ENCODE results near the gene BIRC5. TPM values are rescaled to one million over a fixed set of nuclear protein-coding genes. Genes with fewer than 3 reads are reported as not detected.

The BIRC5 gene
- total and polyA plus RNA-seq, 9 donors = 13.3 to 24.2 (median 19.2) TPM

DNA sequence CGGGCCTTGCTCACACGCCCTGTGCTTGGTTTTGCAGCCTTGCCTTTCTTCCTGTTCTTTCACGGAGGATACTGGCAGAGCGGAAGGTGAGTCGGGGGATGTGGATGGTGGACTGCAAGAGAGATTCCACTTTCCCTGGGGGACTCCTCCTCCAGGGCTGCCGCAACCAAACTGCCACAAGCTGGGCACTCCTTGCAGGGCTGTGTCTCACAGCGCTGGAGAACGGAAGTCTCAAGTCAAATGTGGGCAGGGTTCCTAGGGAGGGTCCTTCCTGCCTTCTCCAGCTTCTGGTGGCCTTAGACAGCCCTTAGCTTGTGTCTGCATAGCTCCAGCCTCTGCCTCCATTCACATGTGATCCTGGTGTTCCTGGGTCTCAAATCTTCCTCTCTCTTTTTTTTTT lies 11.4 kb upstream of the BIRC5 start:
- H3K27me3 ChIP-seq (ENCODE audit: control insufficient read depth, insufficient read depth, low read length) = no peaks in the 10 kb centered on the region
- no peak overlapping the region for H3K4me3 ChIP-seq (ENCODE audit: low read length)
- H3K9me3 ChIP-seq (replicated peaks; ENCODE audit: control insufficient read depth, low read depth, low read length) = no peaks in the 10 kb centered on the region
- no peak overlapping the region for H3K27ac ChIP-seq (ENCODE audit: low read length)
- 98% methylated on average over 8 of the region's 8 CpGs for WGBS (ENCODE audit: insufficient coverage)
- H3K4me1 ChIP-seq (ENCODE audit: control insufficient read depth, insufficient read depth, low read length) = no peaks in the 10 kb centered on the region
- H3K36me3 ChIP-seq (ENCODE audit: control insufficient read depth, insufficient read depth, low read length) = peaks cover 37% of the 10 kb centered on the region
- DNase-seq = no peak

GRCh38 chr17:78204387-78205123 lies 9.5 kb upstream of the BIRC5 start:
- H3K36me3 ChIP-seq (ENCODE audit: control insufficient read depth, insufficient read depth, low read length) = peaks cover 29% of the 10 kb centered on the region
- H3K4me3 ChIP-seq (ENCODE audit: low read length) = no peak overlapping the region
- 89% methylated on average over 20 of the region's 22 CpGs for WGBS (ENCODE audit: insufficient coverage)
- DNase-seq = no peak
- H3K27me3 ChIP-seq (ENCODE audit: control insufficient read depth, insufficient read depth, low read length) = no peaks in the 10 kb centered on the region
- H3K27ac ChIP-seq (ENCODE audit: low read length) = no peak overlapping the region
- H3K9me3 ChIP-seq (replicated peaks; ENCODE audit: control insufficient read depth, low read depth, low read length) = no peaks in the 10 kb centered on the region
- no peaks in the 10 kb centered on the region for H3K4me1 ChIP-seq (ENCODE audit: control insufficient read depth, insufficient read depth, low read length)

- no peaks in the 10 kb centered on the region for H3K4me1 ChIP-seq (ENCODE audit: control insufficient read depth, insufficient read depth, low read length)
- DNase-seq = no peak
- H3K27ac ChIP-seq (ENCODE audit: low read length) = no peak overlapping the region
- no peak overlapping the region for H3K4me3 ChIP-seq (ENCODE audit: low read length)
- no peaks in the 10 kb centered on the region for H3K9me3 ChIP-seq (replicated peaks; ENCODE audit: control insufficient read depth, low read depth, low read length)
- WGBS (ENCODE audit: insufficient coverage) = 90% methylated on average over 17 of the region's 17 CpGs
- peaks cover 29% of the 10 kb centered on the region for H3K36me3 ChIP-seq (ENCODE audit: control insufficient read depth, insufficient read depth, low read length)
- H3K27me3 ChIP-seq (ENCODE audit: control insufficient read depth, insufficient read depth, low read length) = no peaks in the 10 kb centered on the region
Observed at GRCh38 chr17:78205124-78205775, 8.8 kb upstream of the BIRC5 start.

DNA sequence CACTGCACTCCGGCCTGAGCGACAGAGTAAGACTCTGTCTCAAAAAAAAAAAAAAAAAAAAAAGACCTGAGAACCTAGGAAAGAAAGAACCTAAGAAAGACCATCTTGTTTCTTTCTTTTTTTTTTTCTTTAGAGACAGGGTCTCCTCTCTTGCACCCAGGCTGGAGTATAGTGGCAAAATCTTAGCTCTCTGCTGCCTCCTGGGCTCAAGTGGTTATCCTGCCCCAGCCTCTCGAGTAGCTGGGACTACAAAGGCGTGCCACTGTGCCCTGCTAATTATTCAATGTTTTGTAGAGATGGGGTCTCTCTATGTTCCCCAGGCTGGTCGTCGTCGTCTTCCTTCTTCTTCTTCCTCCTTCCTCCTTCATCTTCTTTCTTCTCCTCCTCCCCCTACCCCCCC lies 7.8 kb upstream of the BIRC5 start:
- Histone ChIP-seq H3K27me3 (ENCODE audit: control insufficient read depth, insufficient read depth, low read length) (no peaks in the 10 kb centered on the region), H3K9me3 (replicated peaks; ENCODE audit: control insufficient read depth, low read depth, low read length) (no peaks in the 10 kb centered on the region), H3K4me3 (ENCODE audit: low read length) (no peak overlapping the region), H3K36me3 (ENCODE audit: control insufficient read depth, insufficient read depth, low read length) (peaks cover 29% of the 10 kb centered on the region), H3K27ac (ENCODE audit: low read length) (no peak overlapping the region), H3K4me1 (ENCODE audit: control insufficient read depth, insufficient read depth, low read length) (peaks cover 2% of the 10 kb centered on the region)
- no peak for DNase-seq
- 79% methylated on average over 3 of the region's 7 CpGs for WGBS (ENCODE audit: insufficient coverage)

DNA sequence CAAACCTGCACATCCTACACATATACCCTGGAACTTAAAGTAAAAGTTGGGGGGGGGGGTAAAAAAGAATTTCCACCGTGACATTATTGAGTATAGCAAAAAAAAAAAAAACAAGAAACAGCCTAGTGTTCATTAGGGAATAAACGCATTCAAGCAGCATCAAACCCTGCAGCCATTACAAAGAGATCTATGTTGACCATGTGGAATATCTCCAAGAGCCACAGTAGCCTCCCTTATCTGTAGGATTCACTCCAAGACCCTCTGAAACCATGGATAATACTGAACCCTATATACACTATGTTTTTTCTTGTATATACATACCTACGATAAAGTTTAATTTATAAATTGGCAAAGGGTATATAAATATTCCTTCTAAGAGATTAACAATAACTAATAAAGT lies 5.6 kb upstream of the BIRC5 start:
- DNase-seq = no peak
- Histone ChIP-seq H3K27me3 (ENCODE audit: control insufficient read depth, insufficient read depth, low read length) (no peaks in the 10 kb centered on the region), H3K36me3 (ENCODE audit: control insufficient read depth, insufficient read depth, low read length) (peaks cover 22% of the 10 kb centered on the region), H3K4me3 (ENCODE audit: low read length) (no peak overlapping the region), H3K9me3 (replicated peaks; ENCODE audit: control insufficient read depth, low read depth, low read length) (no peaks in the 10 kb centered on the region), H3K4me1 (ENCODE audit: control insufficient read depth, insufficient read depth, low read length) (peaks cover 2% of the 10 kb centered on the region), H3K27ac (ENCODE audit: low read length) (no peak overlapping the region)
- WGBS (ENCODE audit: insufficient coverage) = 80% methylated on average over 1 of the region's 3 CpGs

- peaks cover 9% of the 10 kb centered on the region for H3K4me1 ChIP-seq (ENCODE audit: control insufficient read depth, insufficient read depth, low read length)
- no peak for DNase-seq
- no peaks in the 10 kb centered on the region for H3K27me3 ChIP-seq (ENCODE audit: control insufficient read depth, insufficient read depth, low read length)
- no peak overlapping the region for H3K4me3 ChIP-seq (ENCODE audit: low read length)
- H3K36me3 ChIP-seq (ENCODE audit: control insufficient read depth, insufficient read depth, low read length) = peaks cover 10% of the 10 kb centered on the region
- 84% methylated on average over 6 of the region's 10 CpGs for WGBS (ENCODE audit: insufficient coverage)
- no peak overlapping the region for H3K27ac ChIP-seq (ENCODE audit: low read length)
- H3K9me3 ChIP-seq (replicated peaks; ENCODE audit: control insufficient read depth, low read depth, low read length) = no peaks in the 10 kb centered on the region
Observed at GRCh38 chr17:78210111-78210510, 3.9 kb upstream of the BIRC5 start.

DNA sequence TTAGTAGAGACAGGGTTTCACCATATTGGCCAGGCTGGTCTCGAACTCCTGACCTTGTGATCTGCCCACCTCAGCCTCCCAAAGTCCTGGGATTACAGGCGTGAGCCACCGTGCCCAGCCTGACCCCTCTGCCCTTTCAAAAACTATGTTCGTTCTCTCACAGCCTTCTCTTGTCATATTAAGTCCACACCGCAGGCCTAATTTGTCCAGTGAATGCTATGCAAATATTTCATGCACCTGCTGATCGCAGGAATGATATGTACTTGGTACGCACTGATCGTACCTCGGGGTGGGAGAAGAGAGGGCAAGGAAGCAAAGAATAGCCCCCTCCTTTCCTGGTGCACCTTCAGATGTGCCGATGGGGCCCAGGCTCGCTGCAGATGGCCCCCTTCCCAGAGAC lies 3.0 kb upstream of the BIRC5 start:
- Histone ChIP-seq H3K27ac (ENCODE audit: low read length) (no peak overlapping the region), H3K36me3 (ENCODE audit: control insufficient read depth, insufficient read depth, low read length) (peaks cover 5% of the 10 kb centered on the region), H3K4me1 (ENCODE audit: control insufficient read depth, insufficient read depth, low read length) (peaks cover 9% of the 10 kb centered on the region), H3K27me3 (ENCODE audit: control insufficient read depth, insufficient read depth, low read length) (no peaks in the 10 kb centered on the region), H3K4me3 (ENCODE audit: low read length) (no peak overlapping the region), H3K9me3 (replicated peaks; ENCODE audit: control insufficient read depth, low read depth, low read length) (no peaks in the 10 kb centered on the region)
- 63% methylated on average over 8 of the region's 11 CpGs for WGBS (ENCODE audit: insufficient coverage)
- no peak for DNase-seq

GRCh38 chr17:78214706-78215061 lies 631 bp downstream of the BIRC5 start:
- Histone ChIP-seq H3K27ac (ENCODE audit: low read length) (no peak overlapping the region), H3K36me3 (ENCODE audit: control insufficient read depth, insufficient read depth, low read length) (peaks cover 4% of the 10 kb centered on the region), H3K4me3 (ENCODE audit: low read length) (peak overlapping the region; percentile 71), H3K27me3 (ENCODE audit: control insufficient read depth, insufficient read depth, low read length) (no peaks in the 10 kb centered on the region), H3K4me1 (ENCODE audit: control insufficient read depth, insufficient read depth, low read length) (peaks cover 13% of the 10 kb centered on the region), H3K9me3 (replicated peaks; ENCODE audit: control insufficient read depth, low read depth, low read length) (no peaks in the 10 kb centered on the region)
- WGBS (ENCODE audit: insufficient coverage) = 10% methylated on average over 2 of the region's 5 CpGs
- no peak for DNase-seq

DNA sequence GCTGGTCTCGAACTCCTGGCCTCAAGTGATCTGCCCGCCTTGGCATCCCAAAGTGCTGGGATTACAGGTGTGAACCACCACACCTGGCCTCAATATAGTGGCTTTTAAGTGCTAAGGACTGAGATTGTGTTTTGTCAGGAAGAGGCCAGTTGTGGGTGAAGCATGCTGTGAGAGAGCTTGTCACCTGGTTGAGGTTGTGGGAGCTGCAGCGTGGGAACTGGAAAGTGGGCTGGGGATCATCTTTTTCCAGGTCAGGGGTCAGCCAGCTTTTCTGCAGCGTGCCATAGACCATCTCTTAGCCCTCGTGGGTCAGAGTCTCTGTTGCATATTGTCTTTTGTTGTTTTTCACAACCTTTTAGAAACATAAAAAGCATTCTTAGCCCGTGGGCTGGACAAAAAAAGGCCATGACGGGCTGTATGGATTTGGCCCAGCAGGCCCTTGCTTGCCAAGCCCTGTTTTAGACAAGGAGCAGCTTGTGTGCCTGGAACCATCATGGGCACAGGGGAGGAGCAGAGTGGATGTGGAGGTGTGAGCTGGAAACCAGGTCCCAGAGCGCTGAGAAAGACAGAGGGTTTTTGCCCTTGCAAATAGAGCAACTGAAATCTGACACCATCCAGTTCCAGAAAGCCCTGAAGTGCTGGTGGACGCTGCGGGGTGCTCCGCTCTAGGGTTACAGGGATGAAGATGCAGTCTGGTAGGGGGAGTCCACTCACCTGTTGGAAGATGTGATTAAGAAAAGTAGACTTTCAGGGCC lies 5.5 kb downstream of the BIRC5 start:
- no peak overlapping the region for H3K27ac ChIP-seq (ENCODE audit: low read length)
- peaks cover 16% of the 10 kb centered on the region for H3K4me1 ChIP-seq (ENCODE audit: control insufficient read depth, insufficient read depth, low read length)
- no peaks in the 10 kb centered on the region for H3K27me3 ChIP-seq (ENCODE audit: control insufficient read depth, insufficient read depth, low read length)
- 83% methylated on average over 6 of the region's 11 CpGs for WGBS (ENCODE audit: insufficient coverage)
- H3K9me3 ChIP-seq (replicated peaks; ENCODE audit: control insufficient read depth, low read depth, low read length) = no peaks in the 10 kb centered on the region
- no peak for DNase-seq
- no peak overlapping the region for H3K4me3 ChIP-seq (ENCODE audit: low read length)
- H3K36me3 ChIP-seq (ENCODE audit: control insufficient read depth, insufficient read depth, low read length) = peaks cover 8% of the 10 kb centered on the region

GRCh38 chr17:78223061-78223460 lies 9.0 kb downstream of the BIRC5 start:
- Histone ChIP-seq H3K27me3 (ENCODE audit: control insufficient read depth, insufficient read depth, low read length) (no peaks in the 10 kb centered on the region), H3K4me1 (ENCODE audit: control insufficient read depth, insufficient read depth, low read length) (peaks cover 41% of the 10 kb centered on the region), H3K9me3 (replicated peaks; ENCODE audit: control insufficient read depth, low read depth, low read length) (no peaks in the 10 kb centered on the region), H3K4me3 (ENCODE audit: low read length) (no peak overlapping the region), H3K27ac (ENCODE audit: low read length) (peak overlapping the region; percentile 31), H3K36me3 (ENCODE audit: control insufficient read depth, insufficient read depth, low read length) (peaks cover 9% of the 10 kb centered on the region)
- WGBS (ENCODE audit: insufficient coverage) = 68% methylated on average over 4 of the region's 4 CpGs
- DNase-seq = no peak

Data from muscle of leg (tissue), 11 donors.